ENCODE measurements around the gene TNFSF15.

GRCh38 chr9:114757984-114758383 lies 47.9 kb downstream of the TNFSF15 start:
- TF ChIP-seq CTCF (IDR thresholded peaks at IDR 0.05; ENCODE audit: low read length) (no peak), EZH2 (optimal IDR thresholded peaks at IDR 0.05; ENCODE audit: low read depth, low read length) (no peak)

Data from MM.1S (cell line).